Kidney epithelial cell (primary cell): ENCODE measurements around the gene TMEM97. TPM values are rescaled to one million over a fixed set of nuclear protein-coding genes. Genes with fewer than 3 reads are reported as not detected.

ENCODE experiments used
- DNase-seq: peaks from one replicate; pipeline ENCODE4 v3.0.0-alpha.2; 2010; ENCODE audit warnings: low read depth
- H3K27me3 ChIP-seq: 2 replicates; pipeline ENCODE4 v1.6.0; 2011; ENCODE audit warnings: low read length; ENCODE audit not compliant: control insufficient read depth, insufficient read depth
- H3K36me3 ChIP-seq: 2 replicates; pipeline ENCODE4 v1.5.1; 2011; ENCODE audit warnings: low read length; ENCODE audit not compliant: control insufficient read depth, insufficient read depth
- H3K4me3 ChIP-seq: 2 replicates; pipeline ENCODE4 v1.5.1; 2011; ENCODE audit warnings: low read depth, mild to moderate bottlenecking, control low read depth, low read length
- CTCF ChIP-seq: IDR thresholded peaks from 2 replicates; pipeline ENCODE4 v1.5.1; 2011; ENCODE audit warnings: mild to moderate bottlenecking, moderate library complexity, low read length, control low read depth, inconsistent platforms; ENCODE audit not compliant: insufficient read depth, poor library complexity, severe bottlenecking
- total RNA-seq: library from RNA; depleted of rRNA; stranded (reverse); fragments of >200 nt; gene quantifications from 2 replicates; pipeline ENCODE4 v1.2.3, GENCODE V29; 2015

TMEM97 gene
- total RNA-seq, 1 donor from 2014 or later: 25.1 TPM

GRCh38 chr17:28370744-28371103, 51.7 kb downstream of the TMEM97 start:
- Histone ChIP-seq H3K36me3 (no peaks in the 10 kb centered on the region), H3K4me3 (no peak overlapping the region), H3K27me3 (peaks cover 11% of the 10 kb centered on the region)
- DNase-seq: no peak
- no peak for TF ChIP-seq CTCF

- DNase-seq: no peak
- no peak for TF ChIP-seq CTCF
- H3K4me3 ChIP-seq: peak within 1 kb of the TSS; percentile 35
These were observed 52.5 kb downstream of the TMEM97 start, which contains the start of gene SARM1 for GRCh38 chr17:28371245-28372202. TSS of gene SARM1 (plus strand) at chr17:28371694. CDS start at chr17:28372033, 339 bp downstream.

GRCh38 chr17:28372203-28372944, 53.4 kb downstream of the TMEM97 start:
- TF ChIP-seq CTCF: no peak
- H3K4me3 ChIP-seq: peak overlapping the region; percentile 35
- DNase-seq: no peak
- peaks cover 11% of the 10 kb centered on the region for H3K27me3 ChIP-seq
- H3K36me3 ChIP-seq: no peaks in the 10 kb centered on the region

More at GRCh38 chr17:28371245-28372202, 52.5 kb downstream of the TMEM97 start, which contains the start of gene SARM1:
- Histone ChIP-seq H3K36me3 (no peaks in the 10 kb centered on the region), H3K27me3 (peaks cover 11% of the 10 kb centered on the region)

- peaks cover 11% of the 10 kb centered on the region for H3K27me3 ChIP-seq
- H3K36me3 ChIP-seq: no peaks in the 10 kb centered on the region
- TF ChIP-seq CTCF: no peak
- H3K4me3 ChIP-seq: no peak overlapping the region
- DNase-seq: no peak
These were observed 53.9 kb downstream of the TMEM97 start for GRCh38 chr17:28372945-28373274.

Other genes starting within 250 kb of the TMEM97 start
- gene IFT20, start 16.3 kb downstream of the TMEM97 start, total RNA-seq: 39.7 and 40.0 TPM in 2 replicates
- 85.9 and 99.7 TPM in 2 replicates for gene TNFAIP1, start 16.6 kb downstream of the TMEM97 start, total RNA-seq
- 103 and 118 TPM in 2 replicates for gene POLDIP2, start 38.3 kb downstream of the TMEM97 start, total RNA-seq
- gene SEBOX, start 46.0 kb downstream of the TMEM97 start, total RNA-seq: not detected in 2 replicates
- gene VTN, start 51.1 kb downstream of the TMEM97 start, total RNA-seq: 0.27 TPM in 1 of 2 replicates, not detected in the other
- gene SARM1, start 52.5 kb downstream of the TMEM97 start, total RNA-seq: 10.1 and 12.0 TPM in 2 replicates
- 5.2 and 6.2 TPM in 2 replicates for gene SLC46A1, start 87.0 kb downstream of the TMEM97 start, total RNA-seq
- gene SLC13A2, start 154.4 kb downstream of the TMEM97 start, total RNA-seq: not detected in 2 replicates
- not detected in 2 replicates for gene FOXN1, start 187.1 kb downstream of the TMEM97 start, total RNA-seq
- gene UNC119, start 233.4 kb downstream of the TMEM97 start, total RNA-seq: 40.6 and 49.4 TPM in 2 replicates